Sigmoid colon (tissue), 4 donors: ENCODE data around the gene PLP2.

Experiments
- CTCF ChIP-seq, 4 experiments: fragments of 450-650 bp in 3 of 4; fragments of 200-600 bp in 1 of 4; IDR thresholded peaks; one replicate each; pipeline ENCODE4 v1.5.1; 2016 to 2019; ENCODE audit warnings: antibody characterized with exemption in 4 of 4, mild to moderate bottlenecking in 3 of 4, moderate library complexity in 2 of 4
- EP300 ChIP-seq, 4 donors: sonication (generic); formaldehyde crosslinking; IDR thresholded peaks; one replicate each; pipeline ENCODE4 v1.6.1; 2017; ENCODE audit warnings: antibody characterized with exemption in 4 of 4
- POLR2A ChIP-seq, 2 donors: fragments of 450-650 bp; IDR thresholded peaks; one replicate each; pipeline ENCODE4 v1.6.1; 2016; ENCODE audit warnings: antibody characterized with exemption in 2 of 2, mild to moderate bottlenecking in 2 of 2, moderate library complexity in 2 of 2
- POLR2AphosphoS5 ChIP-seq, 4 donors: sonication (generic); formaldehyde crosslinking; IDR thresholded peaks; one replicate each; pipeline ENCODE4 v1.6.1; 2017; ENCODE audit warnings: antibody characterized with exemption in 4 of 4

- no peak for TF ChIP-seq POLR2A (IDR thresholded peaks at IDR 0.05)
- no peak for TF ChIP-seq CTCF (IDR thresholded peaks at IDR 0.05)
- TF ChIP-seq POLR2AphosphoS5 (IDR thresholded peaks at IDR 0.05) = no peak
- no peak for TF ChIP-seq EP300 (IDR thresholded peaks at IDR 0.05)
Observed at GRCh38 chrX:49164589-49165360, 6.9 kb upstream of the PLP2 start.
